ENCODE results near the gene ATP8B1. TPM values are rescaled to one million over a fixed set of nuclear protein-coding genes. Genes with fewer than 3 reads are reported as not detected.

ATP8B1 gene
- total RNA-seq, 2 donors from 2014 or later, result 248 to 387 TPM

- intact Hi-C loops (cut with DNase I, micrococcal nuclease), result no loop called here
- ATAC-seq, result peak; percentile 4
- DNase-seq, result no peak
These were observed 4.3 kb downstream of the ATP8B1 start for GRCh38 chr18:57798713-57799373.

- ATAC-seq (peak; percentile 76), DNase-seq (peak; percentile 82 to 87)
- intact Hi-C loops (cut with DNase I, micrococcal nuclease), result no loop called here
These were observed 5.9 kb downstream of the ATP8B1 start for GRCh38 chr18:57797209-57797651.

- peak; percentile 14 for ATAC-seq
- intact Hi-C loops (cut with DNase I, micrococcal nuclease), result no loop called here
- DNase-seq, result no peak
These were observed 8.0 kb downstream of the ATP8B1 start for GRCh38 chr18:57794951-57795728.

- DNase-seq (no peak), ATAC-seq (no peak)
- intact Hi-C loops (cut with DNase I, micrococcal nuclease), result no loop called here
These were observed 9.7 kb downstream of the ATP8B1 start for GRCh38 chr18:57793302-57793986.

GRCh38 chr18:57792631-57793301 lies 10.3 kb downstream of the ATP8B1 start:
- intact Hi-C loops (cut with DNase I, micrococcal nuclease), result no loop called here
- peak; percentile 8 for ATAC-seq

GRCh38 chr18:57791911-57792310 lies 11.2 kb downstream of the ATP8B1 start:
- no peak for ATAC-seq
- intact Hi-C loops (cut with DNase I, micrococcal nuclease), result no loop called here

More at GRCh38 chr18:57792631-57793301, 10.3 kb downstream of the ATP8B1 start:
- no peak for DNase-seq

GRCh38 chr18:57791192-57791591 lies 11.9 kb downstream of the ATP8B1 start:
- ATAC-seq (no peak), DNase-seq (no peak)
- intact Hi-C loops (cut with DNase I, micrococcal nuclease), result no loop called here

More at GRCh38 chr18:57791911-57792310, 11.2 kb downstream of the ATP8B1 start:
- no peak for DNase-seq

GRCh38 chr18:57790316-57790715 lies 12.8 kb downstream of the ATP8B1 start:
- intact Hi-C loops (cut with DNase I, micrococcal nuclease), result no loop called here
- DNase-seq (no peak), ATAC-seq (no peak)

- intact Hi-C loops (cut with DNase I, micrococcal nuclease), result no loop called here
- ATAC-seq (no peak), DNase-seq (no peak)
These were observed 13.4 kb downstream of the ATP8B1 start for GRCh38 chr18:57789759-57790158.

- no peak for ATAC-seq
- intact Hi-C loops (cut with DNase I, micrococcal nuclease), result no loop called here
- DNase-seq, result no peak
These were observed 14.0 kb downstream of the ATP8B1 start for GRCh38 chr18:57789090-57789489.

GRCh38 chr18:57787068-57787685 lies 15.9 kb downstream of the ATP8B1 start:
- DNase-seq (peak in 1 of 2 donors; percentile 63), ATAC-seq (peak; percentile 85)
- intact Hi-C loops (cut with DNase I, micrococcal nuclease), result no loop called here

- ATAC-seq, result peak; percentile 76
- intact Hi-C loops (cut with DNase I, micrococcal nuclease), result no loop called here
- peak; percentile 54 to 70 for DNase-seq
These were observed 17.2 kb downstream of the ATP8B1 start for GRCh38 chr18:57785751-57786437.

- DNase-seq (no peak), ATAC-seq (no peak)
- intact Hi-C loops (cut with DNase I, micrococcal nuclease), result no loop called here
These were observed 18.4 kb downstream of the ATP8B1 start for GRCh38 chr18:57784801-57785114.

GRCh38 chr18:57784034-57784800 lies 18.9 kb downstream of the ATP8B1 start:
- DNase-seq (no peak), ATAC-seq (no peak)
- intact Hi-C loops (cut with DNase I, micrococcal nuclease), result no loop called here

- intact Hi-C loops (cut with DNase I, micrococcal nuclease), result no loop called here
- DNase-seq (no peak), ATAC-seq (no peak)
These were observed 21.1 kb downstream of the ATP8B1 start for GRCh38 chr18:57782049-57782448.

- ATAC-seq, result peak; percentile 8
- intact Hi-C loops (cut with DNase I, micrococcal nuclease), result no loop called here
- DNase-seq, result no peak
These were observed 22.3 kb downstream of the ATP8B1 start for GRCh38 chr18:57780706-57781347.

- intact Hi-C loops (cut with DNase I, micrococcal nuclease), result no loop called here
- DNase-seq, result no peak
- ATAC-seq, result peak; percentile 2
These were observed 22.8 kb downstream of the ATP8B1 start for GRCh38 chr18:57780318-57780705.
